GM12864 (cell line): Measurements from ENCODE around the gene DENND1A.

ENCODE experiments used
- DNase-seq: peaks from one replicate; pipeline ENCODE4 v3.0.0-alpha.2; 2011; ENCODE audit warnings: low read depth
- H3K4me3 ChIP-seq: 2 replicates; pipeline ENCODE4 v1.5.1; 2011; ENCODE audit warnings: mild to moderate bottlenecking, low read depth, low read length, control low read depth
- TF ChIP-seq, protein P1 (sequence below): IDR thresholded peaks from 2 replicates; pipeline ENCODE4 v1.5.1; 2011; ENCODE audit warnings: low read depth, mild to moderate bottlenecking, moderate library complexity, low read length, control low read depth, inconsistent platforms; ENCODE audit errors: missing control alignments

DENND1A gene

GRCh38 chr9:123389070-123389469, 540.9 kb downstream of the DENND1A start:
- H3K4me3 ChIP-seq = no peak overlapping the region
- no peak for DNase-seq
- TF ChIP-seq, protein P1, sequence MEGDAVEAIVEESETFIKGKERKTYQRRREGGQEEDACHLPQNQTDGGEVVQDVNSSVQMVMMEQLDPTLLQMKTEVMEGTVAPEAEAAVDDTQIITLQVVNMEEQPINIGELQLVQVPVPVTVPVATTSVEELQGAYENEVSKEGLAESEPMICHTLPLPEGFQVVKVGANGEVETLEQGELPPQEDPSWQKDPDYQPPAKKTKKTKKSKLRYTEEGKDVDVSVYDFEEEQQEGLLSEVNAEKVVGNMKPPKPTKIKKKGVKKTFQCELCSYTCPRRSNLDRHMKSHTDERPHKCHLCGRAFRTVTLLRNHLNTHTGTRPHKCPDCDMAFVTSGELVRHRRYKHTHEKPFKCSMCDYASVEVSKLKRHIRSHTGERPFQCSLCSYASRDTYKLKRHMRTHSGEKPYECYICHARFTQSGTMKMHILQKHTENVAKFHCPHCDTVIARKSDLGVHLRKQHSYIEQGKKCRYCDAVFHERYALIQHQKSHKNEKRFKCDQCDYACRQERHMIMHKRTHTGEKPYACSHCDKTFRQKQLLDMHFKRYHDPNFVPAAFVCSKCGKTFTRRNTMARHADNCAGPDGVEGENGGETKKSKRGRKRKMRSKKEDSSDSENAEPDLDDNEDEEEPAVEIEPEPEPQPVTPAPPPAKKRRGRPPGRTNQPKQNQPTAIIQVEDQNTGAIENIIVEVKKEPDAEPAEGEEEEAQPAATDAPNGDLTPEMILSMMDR = no peak

DNA sequence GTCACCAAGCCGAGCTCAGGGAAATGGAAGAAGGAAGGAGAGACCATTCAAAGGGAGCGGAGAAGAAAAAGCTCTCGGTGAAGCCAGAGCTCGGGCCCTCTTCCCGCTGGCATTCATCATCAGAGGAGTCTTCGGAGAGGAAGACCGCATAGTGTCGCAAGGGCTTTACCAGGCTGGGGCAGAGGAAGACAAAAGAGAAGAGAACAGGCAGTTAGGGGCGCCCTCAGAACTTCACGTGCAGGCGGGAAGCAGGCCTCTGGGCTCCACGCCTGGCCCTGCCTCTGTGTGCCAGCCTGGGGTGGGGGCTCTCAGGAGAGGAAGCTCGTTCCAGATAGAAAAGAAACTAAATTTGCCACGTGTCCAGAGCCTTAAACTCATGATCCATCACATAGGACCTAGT, 542.2 kb downstream of the DENND1A start:
- no peak for DNase-seq
- TF ChIP-seq, protein P1 = no peak
- H3K4me3 ChIP-seq = no peak overlapping the region

GRCh38 chr9:123383512-123384170, 546.3 kb downstream of the DENND1A start:
- no peak for DNase-seq
- TF ChIP-seq, protein P1 = no peak
- no peak overlapping the region for H3K4me3 ChIP-seq

DNA sequence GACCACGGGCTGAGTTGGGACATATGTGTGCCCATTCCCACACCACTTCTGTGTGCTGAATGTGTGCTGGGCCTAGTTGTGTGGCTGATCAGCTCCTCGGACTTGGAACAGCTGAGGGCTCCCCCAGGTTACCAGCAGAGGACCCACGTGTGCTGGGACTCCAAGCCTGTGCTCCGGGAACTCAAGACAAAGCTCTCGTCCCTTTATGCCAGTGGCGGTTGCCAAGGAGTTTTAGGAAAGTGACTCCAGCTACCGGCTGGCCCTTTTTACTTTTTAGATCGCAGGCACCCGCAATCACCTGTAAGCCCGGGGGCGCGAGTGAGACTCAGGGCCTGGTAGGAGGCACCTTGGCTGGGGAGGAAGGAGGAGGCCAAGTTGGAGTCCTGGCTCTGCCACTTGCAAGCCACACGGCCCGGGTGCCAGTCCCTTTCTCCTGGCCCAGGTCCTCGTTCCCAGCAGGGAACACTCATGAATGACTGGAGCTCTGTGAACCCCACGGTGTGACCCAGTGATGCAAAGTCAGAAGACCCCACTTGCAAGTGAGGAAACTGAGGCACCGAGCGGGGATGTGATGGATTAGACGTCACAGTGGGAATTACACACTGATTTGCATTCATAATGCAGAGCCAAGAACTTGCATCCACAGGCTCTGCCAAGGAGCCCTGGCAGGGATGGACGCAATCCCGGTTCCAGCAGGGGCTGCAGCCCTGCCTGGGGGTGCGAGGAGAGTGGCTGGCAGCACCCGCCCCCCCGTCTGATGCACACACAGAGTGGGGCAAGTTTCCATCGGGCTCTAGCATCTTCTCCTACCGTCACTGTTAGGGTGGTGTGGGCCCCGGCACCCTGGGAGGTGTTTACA, 547.0 kb downstream of the DENND1A start:
- no peak overlapping the region for H3K4me3 ChIP-seq
- no peak for DNase-seq

GRCh38 chr9:123380852-123381705, 548.8 kb downstream of the DENND1A start:
- no peak overlapping the region for H3K4me3 ChIP-seq
- no peak for DNase-seq
- TF ChIP-seq, protein P1 = no peak

More for the DNA sequence above, 547.0 kb downstream of the DENND1A start:
- TF ChIP-seq, protein P1 = no peak

- TF ChIP-seq, protein P1 = no peak
- no peak for DNase-seq
- no peak overlapping the region for H3K4me3 ChIP-seq
Observed at GRCh38 chr9:123378956-123379660, 550.8 kb downstream of the DENND1A start.
